Activated naive CD8-positive, alpha-beta T cell (primary cell): ENCODE results near the gene SORCS1.

Experiments used
- H3K27ac Mint-ChIP-seq: one replicate; pipeline ENCODE4 v1.8.0; 2021; ENCODE audit warnings: mixed read lengths
- H3K27me3 Mint-ChIP-seq: one replicate; pipeline ENCODE4 v1.8.0; 2021; ENCODE audit warnings: mixed read lengths
- H3K36me3 Mint-ChIP-seq: one replicate; pipeline ENCODE4 v1.8.0; 2021; ENCODE audit warnings: mixed read lengths
- H3K4me1 Mint-ChIP-seq: one replicate; pipeline ENCODE4 v1.8.0; 2021; ENCODE audit warnings: low read depth, mixed read lengths
- H3K4me3 Mint-ChIP-seq: one replicate; pipeline ENCODE4 v1.8.0; 2021; ENCODE audit warnings: mild to moderate bottlenecking, mixed read lengths
- H3K9me3 Mint-ChIP-seq: one replicate; pipeline ENCODE4 v1.8.0; 2021; ENCODE audit warnings: low read depth, mixed read lengths

The SORCS1 gene

DNA sequence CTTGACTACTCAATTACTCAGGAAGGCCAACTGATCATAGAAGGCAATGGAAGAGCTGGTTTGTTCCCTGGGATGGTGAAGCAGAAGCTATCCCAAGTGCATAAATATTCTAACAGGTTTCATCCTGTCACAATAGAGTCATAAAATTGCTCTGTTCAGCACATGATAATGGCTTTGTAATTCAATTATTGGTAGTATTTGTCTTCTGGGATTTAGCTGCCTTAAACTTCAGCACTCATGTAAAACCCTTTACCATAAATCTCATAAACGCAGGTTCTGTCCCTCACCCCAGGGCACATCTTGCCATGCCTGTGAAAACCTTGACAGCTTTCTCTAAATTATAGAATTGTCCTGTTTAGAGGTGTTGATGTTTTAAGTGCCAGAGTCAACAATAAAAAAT, 417.6 kb downstream of the SORCS1 start:
- Mint-ChIP-seq H3K4me3 (no peak overlapping the region), H3K27me3 (no peaks in the 10 kb centered on the region), H3K9me3 (peaks cover 3% of the 10 kb centered on the region), H3K4me1 (no peaks in the 10 kb centered on the region), H3K36me3 (no peaks in the 10 kb centered on the region), H3K27ac (no peak overlapping the region)

DNA sequence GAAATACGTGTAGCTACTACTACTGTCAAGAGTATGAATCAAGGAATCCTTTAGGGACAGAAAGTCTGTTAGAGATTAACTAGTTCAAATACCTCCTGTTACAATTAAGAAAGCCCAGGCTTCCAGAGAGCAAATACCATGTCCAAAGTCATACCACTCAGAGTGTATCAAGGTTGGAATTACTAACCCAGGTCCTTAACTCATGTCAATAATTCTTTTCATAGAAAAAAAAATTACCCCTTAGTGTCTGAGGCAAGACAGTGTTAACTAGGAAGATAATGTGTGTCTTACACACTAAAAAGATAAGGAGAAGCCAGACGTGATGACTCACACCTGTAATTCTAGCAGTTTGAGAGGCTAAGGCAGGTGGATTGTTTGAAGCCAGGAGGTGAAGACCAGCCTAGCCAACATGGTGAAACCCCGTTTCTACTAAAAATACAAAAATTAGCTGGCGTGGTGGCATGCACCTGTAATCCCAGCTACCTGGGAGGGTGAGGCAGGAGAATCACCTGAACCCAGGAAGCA, 423.4 kb downstream of the SORCS1 start:
- Mint-ChIP-seq H3K4me1 (no peaks in the 10 kb centered on the region), H3K27ac (no peak overlapping the region), H3K4me3 (no peak overlapping the region), H3K36me3 (no peaks in the 10 kb centered on the region), H3K9me3 (no peaks in the 10 kb centered on the region), H3K27me3 (no peaks in the 10 kb centered on the region)

DNA sequence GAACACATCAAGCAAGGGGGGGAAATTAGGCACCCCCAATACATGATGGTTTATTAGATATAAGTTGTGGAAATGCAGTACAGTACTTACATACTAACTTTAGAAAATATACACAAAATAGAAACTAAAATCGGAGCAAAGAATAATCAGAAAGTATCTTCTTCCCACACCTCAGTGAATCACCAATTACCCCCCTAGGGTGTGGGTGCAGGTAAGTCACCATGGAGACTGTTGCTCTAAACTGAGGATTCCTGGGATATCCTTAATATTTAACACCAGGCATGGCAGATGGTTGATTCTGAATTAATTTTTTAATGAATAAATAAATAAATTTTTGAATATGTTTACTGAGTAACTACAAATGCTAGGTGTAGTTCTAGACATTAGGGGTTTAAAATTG, 424.4 kb downstream of the SORCS1 start:
- no peak overlapping the region for H3K27ac Mint-ChIP-seq
- H3K9me3 Mint-ChIP-seq: no peaks in the 10 kb centered on the region
- H3K36me3 Mint-ChIP-seq: no peaks in the 10 kb centered on the region
- H3K27me3 Mint-ChIP-seq: no peaks in the 10 kb centered on the region
- no peak overlapping the region for H3K4me3 Mint-ChIP-seq
- H3K4me1 Mint-ChIP-seq: no peaks in the 10 kb centered on the region

- Mint-ChIP-seq H3K4me1 (no peaks in the 10 kb centered on the region), H3K4me3 (no peak overlapping the region), H3K27ac (no peak overlapping the region), H3K27me3 (no peaks in the 10 kb centered on the region), H3K36me3 (no peaks in the 10 kb centered on the region), H3K9me3 (no peaks in the 10 kb centered on the region)
Measured at GRCh38 chr10:106734220-106734619, 430.3 kb downstream of the SORCS1 start.

GRCh38 chr10:106728232-106728631, 436.3 kb downstream of the SORCS1 start:
- H3K27me3 Mint-ChIP-seq: peaks cover 3% of the 10 kb centered on the region
- no peaks in the 10 kb centered on the region for H3K9me3 Mint-ChIP-seq
- H3K27ac Mint-ChIP-seq: no peak overlapping the region
- H3K36me3 Mint-ChIP-seq: no peaks in the 10 kb centered on the region
- H3K4me3 Mint-ChIP-seq: no peak overlapping the region
- no peaks in the 10 kb centered on the region for H3K4me1 Mint-ChIP-seq

- no peak overlapping the region for H3K4me3 Mint-ChIP-seq
Measured at GRCh38 chr10:106727170-106727569, 437.3 kb downstream of the SORCS1 start.

GRCh38 chr10:106722524-106722923, 442.0 kb downstream of the SORCS1 start:
- H3K27me3 Mint-ChIP-seq: no peaks in the 10 kb centered on the region
- no peak overlapping the region for H3K4me3 Mint-ChIP-seq
- H3K4me1 Mint-ChIP-seq: no peaks in the 10 kb centered on the region
- no peak overlapping the region for H3K27ac Mint-ChIP-seq
- H3K36me3 Mint-ChIP-seq: no peaks in the 10 kb centered on the region
- H3K9me3 Mint-ChIP-seq: peaks cover 6% of the 10 kb centered on the region

More at GRCh38 chr10:106727170-106727569, 437.3 kb downstream of the SORCS1 start:
- Mint-ChIP-seq H3K27me3 (peaks cover 3% of the 10 kb centered on the region), H3K4me1 (no peaks in the 10 kb centered on the region), H3K36me3 (no peaks in the 10 kb centered on the region), H3K27ac (no peak overlapping the region), H3K9me3 (no peaks in the 10 kb centered on the region)

DNA sequence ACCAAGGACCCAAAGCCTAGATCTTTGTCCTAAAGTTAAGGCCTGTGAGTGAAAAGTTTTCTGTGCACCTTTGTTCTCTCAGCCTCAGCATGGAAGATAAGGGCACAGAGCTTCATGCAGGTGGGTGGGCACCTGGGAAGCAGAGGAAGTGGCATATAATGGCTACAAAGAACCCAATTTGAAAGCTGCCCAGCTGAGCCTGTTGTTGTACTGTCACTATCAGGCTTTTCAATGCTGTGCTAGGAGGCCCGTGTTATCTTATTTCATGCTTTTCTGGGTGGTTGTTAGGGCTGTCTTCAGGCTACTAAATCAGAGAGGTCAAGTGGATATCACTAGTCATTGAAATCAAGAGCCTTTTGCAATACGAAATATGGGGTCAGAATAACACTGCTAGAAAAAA, 443.8 kb downstream of the SORCS1 start:
- no peaks in the 10 kb centered on the region for H3K27me3 Mint-ChIP-seq
- no peak overlapping the region for H3K27ac Mint-ChIP-seq
- peaks cover 9% of the 10 kb centered on the region for H3K9me3 Mint-ChIP-seq
- no peak overlapping the region for H3K4me3 Mint-ChIP-seq
- H3K4me1 Mint-ChIP-seq: no peaks in the 10 kb centered on the region
- H3K36me3 Mint-ChIP-seq: no peaks in the 10 kb centered on the region

GRCh38 chr10:106716381-106716780, 448.1 kb downstream of the SORCS1 start:
- Mint-ChIP-seq H3K27ac (no peak overlapping the region), H3K4me1 (no peaks in the 10 kb centered on the region), H3K27me3 (no peaks in the 10 kb centered on the region), H3K9me3 (peaks cover 9% of the 10 kb centered on the region), H3K4me3 (no peak overlapping the region), H3K36me3 (no peaks in the 10 kb centered on the region)

GRCh38 chr10:106714734-106715555, 449.6 kb downstream of the SORCS1 start:
- Mint-ChIP-seq H3K4me3 (no peak overlapping the region), H3K9me3 (peaks cover 7% of the 10 kb centered on the region), H3K4me1 (no peaks in the 10 kb centered on the region), H3K36me3 (no peaks in the 10 kb centered on the region), H3K27ac (no peak overlapping the region), H3K27me3 (no peaks in the 10 kb centered on the region)

DNA sequence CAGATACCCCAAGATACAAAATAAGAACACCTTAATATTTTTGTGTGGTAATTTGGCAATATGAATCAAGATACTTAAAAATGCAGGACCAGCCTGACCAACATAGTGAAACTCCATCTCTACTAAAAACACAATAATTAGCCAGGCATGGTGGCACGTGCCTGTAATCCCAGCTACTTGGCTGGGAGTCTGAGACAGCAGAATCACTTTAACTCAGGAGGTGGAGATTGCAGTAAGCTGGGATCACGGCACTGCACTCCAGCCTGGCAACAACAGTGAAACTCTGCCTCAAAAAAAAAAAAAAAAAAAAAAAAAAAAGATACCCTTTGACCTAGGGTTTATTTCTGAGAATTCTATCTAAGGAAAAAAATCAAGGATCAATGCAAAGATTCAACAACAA, 450.7 kb downstream of the SORCS1 start:
- Mint-ChIP-seq H3K27me3 (no peaks in the 10 kb centered on the region), H3K9me3 (peaks cover 3% of the 10 kb centered on the region), H3K36me3 (no peaks in the 10 kb centered on the region), H3K4me1 (no peaks in the 10 kb centered on the region), H3K27ac (no peak overlapping the region), H3K4me3 (no peak overlapping the region)

GRCh38 chr10:106712988-106713387, 451.5 kb downstream of the SORCS1 start:
- Mint-ChIP-seq H3K4me3 (no peak overlapping the region), H3K9me3 (peaks cover 3% of the 10 kb centered on the region), H3K27ac (no peak overlapping the region), H3K36me3 (no peaks in the 10 kb centered on the region), H3K4me1 (no peaks in the 10 kb centered on the region), H3K27me3 (no peaks in the 10 kb centered on the region)

- Mint-ChIP-seq H3K4me1 (no peaks in the 10 kb centered on the region), H3K9me3 (no peaks in the 10 kb centered on the region), H3K27me3 (no peaks in the 10 kb centered on the region), H3K4me3 (no peak overlapping the region), H3K36me3 (no peaks in the 10 kb centered on the region), H3K27ac (no peak overlapping the region)
Measured at GRCh38 chr10:106711313-106711906, 453.1 kb downstream of the SORCS1 start.

DNA sequence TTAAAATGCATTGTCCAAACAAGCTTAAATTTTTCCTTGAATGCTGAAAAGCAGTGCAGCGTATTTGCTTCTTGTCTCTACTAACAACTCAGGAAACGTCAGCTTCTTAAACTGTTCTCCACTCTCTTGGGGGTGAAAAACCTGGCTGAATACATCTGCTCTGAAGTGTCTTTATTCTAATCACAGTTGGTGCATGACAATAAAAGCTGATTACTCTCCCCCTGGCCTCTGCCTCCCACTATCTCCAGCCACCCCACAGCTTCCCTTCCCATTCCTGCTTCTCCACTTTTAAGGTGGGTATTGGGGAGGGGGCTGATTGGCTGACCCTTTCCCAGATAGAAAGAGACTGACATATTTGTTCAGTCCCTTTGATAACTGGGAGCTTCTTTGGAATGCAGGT, 456.0 kb downstream of the SORCS1 start:
- Mint-ChIP-seq H3K36me3 (no peaks in the 10 kb centered on the region), H3K27me3 (no peaks in the 10 kb centered on the region), H3K27ac (no peak overlapping the region), H3K4me3 (no peak overlapping the region), H3K4me1 (no peaks in the 10 kb centered on the region), H3K9me3 (no peaks in the 10 kb centered on the region)

- H3K9me3 Mint-ChIP-seq: no peaks in the 10 kb centered on the region
- no peaks in the 10 kb centered on the region for H3K4me1 Mint-ChIP-seq
- no peak overlapping the region for H3K27ac Mint-ChIP-seq
- no peak overlapping the region for H3K4me3 Mint-ChIP-seq
- H3K27me3 Mint-ChIP-seq: no peaks in the 10 kb centered on the region
- no peaks in the 10 kb centered on the region for H3K36me3 Mint-ChIP-seq
Measured at GRCh38 chr10:106707657-106708056, 456.8 kb downstream of the SORCS1 start.
